ENCODE data around the gene TPCN2. TPM values are rescaled to one million over a fixed set of nuclear protein-coding genes. Genes with fewer than 3 reads are reported as not detected.

Gene TPCN2
- total and polyA plus RNA-seq, 12 donors: 3.1 to 21.6 (median 10.4) TPM

GRCh38 chr11:69096473-69096872 lies 47.7 kb downstream of the TPCN2 start:
- Histone ChIP-seq H3K27ac (no peak overlapping the region), H3K9me3 (replicated peaks in 1 of 3) (no peaks in the 10 kb centered on the region), H3K4me3 (no peak overlapping the region), H3K36me3 (replicated peaks in 1 of 2) (no peaks in the 10 kb centered on the region), H3K27me3 (no peaks in the 10 kb centered on the region), H3K4me1 (replicated peaks in 1 of 2) (no peaks in the 10 kb centered on the region)
- no peak for DNase-seq
- WGBS, 4 donors: 86 to 96% (median 88%) methylated on average over 9 to 13 of the region's 13 CpGs
- no peak for TF ChIP-seq POLR2A (IDR thresholded peaks at IDR 0.05)
- no peak for TF ChIP-seq CTCF (IDR thresholded peaks at IDR 0.05)
- intact Hi-C loops (cut with DNase I): no loop called here

- H3K27ac ChIP-seq: no peak overlapping the region
- H3K9me3 ChIP-seq (replicated peaks in 1 of 3): no peaks in the 10 kb centered on the region
- H3K4me1 ChIP-seq (replicated peaks in 1 of 2): no peaks in the 10 kb centered on the region
- H3K4me3 ChIP-seq: no peak overlapping the region
- 50 to 58% (median 54%) methylated on average over 4 to 16 of the region's 16 CpGs for WGBS, 4 donors
- H3K36me3 ChIP-seq (replicated peaks in 1 of 2): no peaks in the 10 kb centered on the region
- no peak for TF ChIP-seq POLR2A (IDR thresholded peaks at IDR 0.05)
- TF ChIP-seq CTCF (IDR thresholded peaks at IDR 0.05): no peak
- DNase-seq: no peak
- H3K27me3 ChIP-seq: no peaks in the 10 kb centered on the region
- intact Hi-C loops (cut with DNase I): no loop called here
These were observed 48.5 kb downstream of the TPCN2 start for GRCh38 chr11:69097263-69097662.

GRCh38 chr11:69099180-69099579 lies 50.4 kb downstream of the TPCN2 start:
- H3K36me3 ChIP-seq (replicated peaks in 1 of 2): no peaks in the 10 kb centered on the region
- H3K27ac ChIP-seq: no peak overlapping the region
- no peaks in the 10 kb centered on the region for H3K4me1 ChIP-seq (replicated peaks in 1 of 2)
- intact Hi-C loops (cut with DNase I): no loop called here
- no peak overlapping the region for H3K4me3 ChIP-seq
- H3K9me3 ChIP-seq (replicated peaks in 1 of 3): no peaks in the 10 kb centered on the region
- WGBS, 4 donors: 66 to 74% (median 69%) methylated on average over 15 to 17 of the region's 17 CpGs
- H3K27me3 ChIP-seq: no peaks in the 10 kb centered on the region
- TF ChIP-seq POLR2A (IDR thresholded peaks at IDR 0.05): no peak
- no peak for TF ChIP-seq CTCF (IDR thresholded peaks at IDR 0.05)
- DNase-seq: no peak

- intact Hi-C loops (cut with DNase I): loop anchor here in 1 of 2 donors (10.0 kb wide), 2 partner anchors 194 to 784 kb away; partner anchors contain the start of gene MYEOV
- no peaks in the 10 kb centered on the region for H3K27me3 ChIP-seq
- TF ChIP-seq POLR2A (IDR thresholded peaks at IDR 0.05): no peak
- no peak for TF ChIP-seq CTCF (IDR thresholded peaks at IDR 0.05)
- no peaks in the 10 kb centered on the region for H3K4me1 ChIP-seq (replicated peaks in 1 of 2)
- H3K36me3 ChIP-seq (replicated peaks in 1 of 2): no peaks in the 10 kb centered on the region
- H3K4me3 ChIP-seq: no peak overlapping the region
- no peak overlapping the region for H3K27ac ChIP-seq
- WGBS, 4 donors: 42 to 64% (median 53%) methylated on average over 3 to 13 of the region's 13 CpGs
- no peaks in the 10 kb centered on the region for H3K9me3 ChIP-seq (replicated peaks in 1 of 3)
- DNase-seq: no peak
These were observed 51.9 kb downstream of the TPCN2 start for GRCh38 chr11:69100454-69101114.
